OCI-LY3 (cell line): ENCODE results near the gene KCNAB1.
"Not testable (repeated sequence)": the region's sequence is repeated elsewhere in the genome, so short reads cannot be mapped to it uniquely, and the experiment has no call there.

Source experiments
- EZH2phosphoT487 ChIP-seq: fragments of 200-600 bp; shearing (Covaris generic); IDR thresholded peaks from 2 replicates; pipeline ENCODE4 v1.6.1; 2018; ENCODE audit warnings: antibody characterized with exemption, mixed run types, low read depth
- TF ChIP-seq, protein P1 (sequence below): fragments of 200-600, 300-600 bp; sonication (generic); IDR thresholded peaks from 2 replicates; pipeline ENCODE4 v1.5.1; 2014; ENCODE audit warnings: antibody characterized with exemption, low read length, low read depth

DNA sequence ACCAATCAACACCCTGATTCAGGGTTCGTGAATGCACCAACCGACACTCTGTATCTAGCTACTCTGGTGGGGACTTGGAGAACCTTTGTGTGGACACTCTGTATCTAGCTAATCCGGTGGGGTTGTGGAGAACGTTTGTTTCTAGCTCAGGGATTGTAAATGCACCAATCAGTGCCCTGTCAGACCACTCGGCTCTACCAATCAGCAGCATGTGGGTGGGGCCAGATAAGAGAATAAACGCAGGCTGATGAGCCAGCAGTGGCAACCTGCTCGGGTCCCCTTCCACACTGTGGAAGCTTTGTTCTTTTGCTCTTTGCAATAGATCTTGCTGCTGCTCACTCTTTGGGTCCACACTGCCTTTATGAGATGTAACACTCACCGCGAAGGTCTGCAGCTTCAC is 20.4 kb upstream of the KCNAB1 start:
- TF ChIP-seq, protein P1, sequence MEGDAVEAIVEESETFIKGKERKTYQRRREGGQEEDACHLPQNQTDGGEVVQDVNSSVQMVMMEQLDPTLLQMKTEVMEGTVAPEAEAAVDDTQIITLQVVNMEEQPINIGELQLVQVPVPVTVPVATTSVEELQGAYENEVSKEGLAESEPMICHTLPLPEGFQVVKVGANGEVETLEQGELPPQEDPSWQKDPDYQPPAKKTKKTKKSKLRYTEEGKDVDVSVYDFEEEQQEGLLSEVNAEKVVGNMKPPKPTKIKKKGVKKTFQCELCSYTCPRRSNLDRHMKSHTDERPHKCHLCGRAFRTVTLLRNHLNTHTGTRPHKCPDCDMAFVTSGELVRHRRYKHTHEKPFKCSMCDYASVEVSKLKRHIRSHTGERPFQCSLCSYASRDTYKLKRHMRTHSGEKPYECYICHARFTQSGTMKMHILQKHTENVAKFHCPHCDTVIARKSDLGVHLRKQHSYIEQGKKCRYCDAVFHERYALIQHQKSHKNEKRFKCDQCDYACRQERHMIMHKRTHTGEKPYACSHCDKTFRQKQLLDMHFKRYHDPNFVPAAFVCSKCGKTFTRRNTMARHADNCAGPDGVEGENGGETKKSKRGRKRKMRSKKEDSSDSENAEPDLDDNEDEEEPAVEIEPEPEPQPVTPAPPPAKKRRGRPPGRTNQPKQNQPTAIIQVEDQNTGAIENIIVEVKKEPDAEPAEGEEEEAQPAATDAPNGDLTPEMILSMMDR: not testable (repeated sequence)
- TF ChIP-seq EZH2phosphoT487: not testable (repeated sequence)
